OCI-LY7 (cell line): ENCODE measurements around the gene P3H1. TPM values are rescaled to one million over a fixed set of nuclear protein-coding genes. Genes with fewer than 3 reads are reported as not detected.

Experiments
- BruUV-seq: library from RNA; stranded (reverse); fragments of 400-500 nt; replicated peaks from 2 replicates; lab custom pipeline; 2021; lab: Mats Ljungman, UMichigan
- CTCF ChIA-PET: fragments of 300-600 bp; sonication (Branson Sonifier 250); formaldehyde crosslinking; loops from one replicate; lab custom pipeline; 2022; ENCODE audit warnings: antibody characterized with exemption; ENCODE audit not compliant: unreplicated experiment; lab: Charles Lee
- POLR2A ChIA-PET: fragments of 300-600 bp; sonication (Branson Sonifier 250); formaldehyde crosslinking; loops from one replicate; lab custom pipeline; 2022; ENCODE audit warnings: antibody characterized with exemption; lab: Charles Lee
- DNase-seq: peaks from one replicate; pipeline ENCODE4 v3.0.0-alpha.2; 2015; ENCODE audit warnings: low spot score
- H2AFZ ChIP-seq: fragments of 200-600 bp; sonication (generic), shearing (Covaris generic); 2 replicates; pipeline ENCODE4 v1.6.1; 2014; ENCODE audit warnings: mild to moderate bottlenecking, antibody characterized with exemption, low read length, moderate library complexity
- H3K27ac ChIP-seq: fragments of 200-600 bp; sonication (generic); 2 replicates; pipeline ENCODE4 v1.5.1; 2014; ENCODE audit warnings: mixed run types, low read depth, mild to moderate bottlenecking, moderate library complexity, low read length, inconsistent platforms; ENCODE audit not compliant: poor library complexity, severe bottlenecking
- H3K36me3 ChIP-seq: fragments of 200-600 bp; sonication (generic); 2 replicates; pipeline ENCODE4 v1.6.1; 2014; ENCODE audit warnings: mild to moderate bottlenecking, antibody characterized with exemption, low read length, moderate library complexity, mixed read lengths; ENCODE audit not compliant: insufficient read depth
- H3K4me1 ChIP-seq: fragments of 200-600 bp; sonication (generic); 2 replicates; pipeline ENCODE4 v1.5.1; 2014; ENCODE audit warnings: mild to moderate bottlenecking, low read length; ENCODE audit not compliant: insufficient read depth, poor library complexity, severe bottlenecking
- H3K4me2 ChIP-seq: fragments of 200-600 bp; sonication (generic); 2 replicates; pipeline ENCODE4 v1.6.1; 2014; ENCODE audit warnings: mild to moderate bottlenecking, low read length
- H3K4me3 ChIP-seq: fragments of 200-600 bp; sonication (generic); 2 replicates; pipeline ENCODE4 v1.5.1; 2014; ENCODE audit warnings: mild to moderate bottlenecking, low read depth, low read length; ENCODE audit not compliant: poor library complexity, severe bottlenecking
- H3K79me2 ChIP-seq: fragments of 200-600 bp; sonication (generic); 2 replicates; pipeline ENCODE4 v1.6.1; 2016; ENCODE audit warnings: low read depth, mild to moderate bottlenecking, low read length, moderate library complexity, mixed read lengths; ENCODE audit not compliant: insufficient read depth
- H3K9me2 ChIP-seq: fragments of 200-600 bp; sonication (generic); 2 replicates; pipeline ENCODE4 v1.6.1; 2016; ENCODE audit warnings: mild to moderate bottlenecking, low read length, mixed read lengths; ENCODE audit not compliant: insufficient read depth
- H3K9me3 ChIP-seq: fragments of 200-600 bp; sonication (generic); 2 replicates; pipeline ENCODE4 v1.6.1; 2014; ENCODE audit warnings: mild to moderate bottlenecking, mixed run types, low read length, mixed read lengths
- H4K20me1 ChIP-seq: fragments of 200-600 bp; sonication (generic); 2 replicates; pipeline ENCODE4 v1.6.1; 2014; ENCODE audit warnings: mild to moderate bottlenecking, antibody characterized with exemption, low read length, moderate library complexity, mixed read lengths; ENCODE audit not compliant: insufficient read depth
- CTCF ChIP-seq: fragments of 200-600 bp; sonication (generic); conservative IDR thresholded peaks from 2 replicates; pipeline ENCODE4 v1.5.1; 2014; ENCODE audit warnings: mild to moderate bottlenecking, antibody characterized with exemption, low read length, moderate library complexity, mixed read lengths
- EZH2phosphoT487 ChIP-seq: fragments of 200-600 bp; sonication (generic); IDR thresholded peaks from 2 replicates; pipeline ENCODE4 v1.6.1; 2018; ENCODE audit warnings: low read depth, borderline replicate concordance, mild to moderate bottlenecking, mixed run types, antibody characterized with exemption, low read length, moderate library complexity, mixed read lengths
- intact Hi-C: fragments of 100-400 bp; cut with micrococcal nuclease; formaldehyde crosslinking; loops from one replicate; pipeline ENCODE4 v1.10.0; 2022; ENCODE audit not compliant: unreplicated experiment
- total RNA-seq, 2 experiments: library from RNA; depleted of rRNA in 1 of 2; stranded (reverse); fragments of >200 nt in 1 of 2; shearing (Covaris generic) in 1 of 2; gene quantifications; 2 replicates each; pipeline ENCODE4 v1.2.3, GENCODE V29; 2014 to 2022

P3H1 gene
- total RNA-seq, 2 experiments from 2014 or later: 39.0 to 45.7 TPM

GRCh38 chr1:42744148-42744413, 22.7 kb downstream of the P3H1 start:
- TF ChIP-seq CTCF (no peak), EZH2phosphoT487 (no peak)
- ChIA-PET CTCF (interaction anchor here (0.6 kb wide), 1 partner anchor 21 kb away, joined by 3 read pairs; no protein-coding TSS in a partner anchor), POLR2A (no interaction called here)
- no peaks in the 10 kb centered on the region for H3K9me2 ChIP-seq
- H3K4me3 ChIP-seq: no peak overlapping the region
- H2AFZ ChIP-seq: no peak overlapping the region
- peaks cover 15% of the 10 kb centered on the region; the same call in 1 of the 2 replicates for H3K36me3 ChIP-seq
- H3K4me1 ChIP-seq: no peaks in the 10 kb centered on the region
- H3K79me2 ChIP-seq: no peaks in the 10 kb centered on the region
- intact Hi-C loops: no loop called here
- no TSS peak for BruUV-seq
- DNase-seq: no peak
- H4K20me1 ChIP-seq: no peaks in the 10 kb centered on the region
- no peak overlapping the region for H3K4me2 ChIP-seq
- H3K27ac ChIP-seq: no peak overlapping the region
- no peaks in the 10 kb centered on the region for H3K9me3 ChIP-seq

- CTCF ChIA-PET: interaction anchor here (0.6 kb wide), 1 partner anchor 21 kb away, joined by 3 read pairs; no protein-coding TSS in a partner anchor
- POLR2A ChIA-PET: no interaction called here
Observed at GRCh38 chr1:42743317-42744147, 23.3 kb downstream of the P3H1 start.

More at GRCh38 chr1:42743317-42744147, 23.3 kb downstream of the P3H1 start:
- H3K4me2 ChIP-seq: no peak overlapping the region
- no TSS peak for BruUV-seq
- H2AFZ ChIP-seq: no peak overlapping the region
- no peaks in the 10 kb centered on the region for H4K20me1 ChIP-seq
- intact Hi-C loops: no loop called here
- no peak overlapping the region for H3K4me3 ChIP-seq
- H3K9me2 ChIP-seq: no peaks in the 10 kb centered on the region
- DNase-seq: no peak
- no peaks in the 10 kb centered on the region for H3K9me3 ChIP-seq
- TF ChIP-seq EZH2phosphoT487: no peak
- TF ChIP-seq CTCF: no peak
- H3K27ac ChIP-seq: no peak overlapping the region
- no peaks in the 10 kb centered on the region for H3K4me1 ChIP-seq
- H3K79me2 ChIP-seq: no peaks in the 10 kb centered on the region
- peaks cover 14% of the 10 kb centered on the region; the same call in 1 of the 2 replicates for H3K36me3 ChIP-seq
